GM21526 (cell line): Measurements from ENCODE around the gene HDAC11.

Source experiments
- ATAC-seq: cut with Tn5 transposase; IDR thresholded peaks from one replicate; pipeline ENCODE4 v1.9.1; 2021; ENCODE audit warnings: moderate library complexity; ENCODE audit not compliant: unreplicated experiment, low FRiP score

Gene HDAC11

DNA sequence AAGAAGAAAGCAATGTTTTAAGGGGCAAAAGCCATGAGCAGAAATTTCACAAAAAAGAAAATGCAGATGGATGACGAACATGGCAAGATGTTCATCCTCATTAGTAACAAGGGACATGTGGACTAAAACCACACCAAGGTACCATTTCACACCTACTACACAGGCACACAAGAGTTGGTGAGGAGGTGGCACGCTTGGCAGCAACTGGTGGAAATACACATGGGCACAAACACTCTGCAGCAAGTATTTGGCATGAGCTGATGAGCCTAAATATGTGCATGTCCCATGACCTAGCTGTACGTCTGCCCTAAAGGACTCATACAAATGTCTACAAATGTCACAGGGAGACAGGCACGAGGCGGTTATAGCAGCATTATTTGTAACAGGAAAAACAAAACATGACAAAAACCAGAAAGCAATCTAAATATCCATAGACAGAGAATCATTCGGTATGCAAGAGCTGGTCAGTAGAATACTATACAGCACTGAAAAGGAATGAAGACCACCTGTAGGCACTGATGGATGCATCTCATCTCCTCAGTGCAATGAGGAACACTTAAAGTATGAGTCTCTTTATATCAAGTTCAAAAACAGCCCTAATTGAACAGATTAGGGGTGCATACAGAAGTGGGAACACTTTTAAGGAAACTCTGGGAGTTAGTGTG lies 57.3 kb downstream of the HDAC11 start:
- no peak for ATAC-seq

DNA sequence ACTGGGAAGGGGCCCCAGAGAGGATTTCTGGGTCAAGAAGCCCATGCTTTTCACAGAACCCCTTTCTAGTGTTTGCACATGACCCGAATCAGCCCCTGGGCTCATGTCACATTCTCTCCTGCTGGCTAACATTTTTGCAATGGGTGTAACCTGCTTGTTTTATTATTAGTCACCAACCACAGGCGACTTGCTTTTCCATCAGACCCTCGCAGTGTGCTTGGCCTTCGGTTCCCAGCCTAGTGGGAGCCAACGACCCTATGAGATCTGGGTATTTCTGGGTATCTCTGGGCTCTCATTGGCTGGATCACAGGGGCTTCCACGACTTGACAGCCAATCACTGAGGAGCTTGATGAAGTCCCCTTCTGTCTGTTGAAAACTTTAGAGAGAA lies 57.8 kb downstream of the HDAC11 start:
- ATAC-seq, result no peak

DNA sequence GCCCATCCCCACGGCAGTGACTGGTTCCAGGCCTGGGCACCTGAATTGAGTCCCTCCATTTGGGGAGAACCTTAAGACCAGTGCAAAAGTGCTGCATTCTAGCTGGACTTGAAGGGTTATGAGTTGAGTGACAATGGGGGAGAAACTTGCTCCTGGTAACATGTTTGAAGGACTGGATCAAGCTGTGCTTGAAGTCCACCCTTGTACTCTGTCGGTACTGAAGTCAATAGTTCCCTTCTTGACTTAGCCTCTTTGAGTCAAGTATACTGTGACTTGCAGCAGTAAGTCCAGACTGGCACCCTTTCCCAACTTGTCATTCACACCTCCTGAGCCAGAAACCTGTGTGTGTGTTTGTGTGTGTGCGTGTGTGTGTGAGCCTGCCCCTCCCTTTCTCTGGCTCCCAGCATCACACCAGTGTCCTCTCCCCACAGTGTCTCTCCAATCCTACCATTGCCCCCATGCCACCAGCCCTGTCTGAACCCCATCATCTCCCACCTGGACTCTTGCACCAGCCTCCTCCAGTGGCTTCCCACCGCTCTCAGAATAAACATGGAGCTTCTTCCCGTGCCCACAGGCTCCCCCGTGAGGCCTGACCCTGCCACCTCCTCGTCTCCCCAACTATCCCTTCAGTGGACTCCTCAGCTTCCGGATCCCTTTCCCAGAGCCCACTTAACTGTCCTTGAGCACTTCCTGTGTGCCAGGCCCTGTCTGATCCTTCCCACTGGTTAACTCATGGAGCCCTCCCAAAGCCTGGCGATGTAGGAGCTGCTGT lies 58.6 kb downstream of the HDAC11 start:
- ATAC-seq, result no peak

DNA sequence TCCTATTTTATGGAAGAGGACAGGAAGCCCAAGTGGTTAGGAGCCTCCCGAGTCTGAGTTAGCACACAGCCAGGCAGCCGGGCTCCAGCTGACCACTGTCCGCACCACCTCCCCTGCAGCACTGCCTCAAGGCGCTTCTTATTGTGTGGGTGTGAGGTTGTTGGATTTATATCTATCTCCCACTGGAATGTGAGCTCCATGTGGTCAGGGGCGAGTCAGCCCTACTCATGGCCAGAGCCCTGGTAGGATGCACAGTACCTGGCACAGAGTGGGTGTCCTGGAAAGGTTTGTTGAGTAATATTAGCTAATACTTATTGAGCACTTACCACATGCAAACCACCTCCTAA lies 59.2 kb downstream of the HDAC11 start:
- ATAC-seq, result no peak

DNA sequence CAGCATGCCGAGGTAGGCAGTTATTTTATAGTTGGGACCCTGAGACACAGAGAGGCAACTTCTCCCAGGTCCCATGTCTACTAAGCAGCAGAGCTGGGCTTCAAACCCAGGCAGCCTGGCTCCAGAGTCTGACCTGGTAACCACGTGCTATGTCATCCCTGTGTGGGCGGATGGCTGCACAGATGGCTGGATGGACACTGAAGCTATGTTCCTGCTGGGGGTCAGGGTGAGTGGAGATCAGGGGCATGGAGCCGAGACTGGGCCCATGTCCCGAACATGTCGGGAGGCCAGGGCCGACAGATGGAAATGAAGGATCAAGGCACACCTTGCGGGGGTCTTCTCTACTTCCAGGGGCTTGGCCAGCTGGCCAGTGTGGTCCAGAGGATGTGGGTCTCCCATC lies 59.6 kb downstream of the HDAC11 start:
- no peak for ATAC-seq

DNA sequence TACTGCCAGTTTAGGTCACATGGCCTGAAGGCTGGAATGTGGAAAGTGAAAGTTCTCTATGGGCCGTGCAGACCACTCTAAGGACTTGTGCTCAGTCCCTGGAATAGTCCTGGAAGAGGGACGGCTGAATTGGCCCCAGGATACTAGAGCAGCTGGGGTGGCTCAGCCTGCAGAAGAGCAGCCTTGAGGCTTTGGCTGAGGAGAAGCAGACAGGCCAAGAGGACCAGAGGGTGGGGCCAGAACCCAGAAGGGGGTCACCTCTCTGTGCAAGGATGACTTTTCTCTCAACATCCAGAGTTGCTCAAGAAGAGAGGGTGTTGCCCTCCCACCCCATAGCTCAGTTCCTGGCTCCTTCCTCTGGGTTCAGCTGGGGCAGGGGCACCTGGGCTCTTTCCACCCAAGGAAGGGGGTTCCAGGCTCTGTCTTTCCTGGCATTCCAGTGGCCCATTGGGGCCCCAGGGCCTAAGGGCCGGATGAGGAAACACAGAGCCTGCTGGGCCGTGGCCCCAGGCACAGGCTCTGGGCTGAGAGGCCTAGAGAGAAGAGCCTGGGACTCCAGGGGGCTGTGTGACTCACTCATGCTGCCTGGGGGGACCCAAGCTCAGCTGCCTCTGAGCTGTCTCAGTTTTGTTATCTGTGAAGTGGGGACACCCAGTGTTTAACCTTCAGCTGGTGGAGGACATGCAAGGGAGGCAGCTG lies 60.3 kb downstream of the HDAC11 start:
- ATAC-seq, result no peak

DNA sequence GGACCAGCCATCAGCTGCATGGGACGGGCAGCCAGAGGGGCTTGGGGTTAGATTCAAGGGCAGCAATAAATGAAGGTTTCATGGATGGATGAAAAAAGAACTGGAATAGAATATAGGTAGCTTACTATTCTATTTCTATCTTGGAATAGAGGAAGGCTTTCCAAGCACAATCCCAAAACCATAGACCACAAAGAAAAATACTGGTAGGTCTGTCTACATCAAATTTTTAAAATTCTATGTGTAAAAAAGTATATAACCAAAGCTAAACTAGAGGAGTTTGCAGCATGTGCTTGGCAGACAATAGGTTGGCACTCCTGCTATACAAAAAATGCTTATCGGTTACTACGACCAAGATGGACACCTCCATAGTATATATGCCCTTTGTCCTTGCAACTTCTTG lies 61.6 kb downstream of the HDAC11 start:
- no peak for ATAC-seq

DNA sequence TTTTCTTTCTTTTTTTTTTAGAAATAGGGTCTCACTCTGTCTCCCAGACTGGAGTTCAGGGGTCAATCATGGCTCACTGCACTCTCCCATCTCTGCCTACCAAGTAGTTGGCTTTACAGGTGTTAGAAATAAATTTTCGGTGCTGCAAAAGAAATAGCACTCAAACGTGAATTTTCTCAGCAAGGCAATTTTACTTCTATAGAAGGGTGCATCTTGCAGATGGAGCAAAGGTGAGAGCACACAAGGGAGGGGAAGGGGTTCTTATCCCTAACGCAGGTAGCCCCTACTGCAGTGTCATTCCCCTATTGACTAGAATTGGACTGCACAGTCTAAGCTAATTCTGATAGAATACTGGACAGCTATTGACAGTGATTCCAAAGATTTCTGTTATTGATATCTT lies 62.0 kb downstream of the HDAC11 start:
- ATAC-seq, result no peak

DNA sequence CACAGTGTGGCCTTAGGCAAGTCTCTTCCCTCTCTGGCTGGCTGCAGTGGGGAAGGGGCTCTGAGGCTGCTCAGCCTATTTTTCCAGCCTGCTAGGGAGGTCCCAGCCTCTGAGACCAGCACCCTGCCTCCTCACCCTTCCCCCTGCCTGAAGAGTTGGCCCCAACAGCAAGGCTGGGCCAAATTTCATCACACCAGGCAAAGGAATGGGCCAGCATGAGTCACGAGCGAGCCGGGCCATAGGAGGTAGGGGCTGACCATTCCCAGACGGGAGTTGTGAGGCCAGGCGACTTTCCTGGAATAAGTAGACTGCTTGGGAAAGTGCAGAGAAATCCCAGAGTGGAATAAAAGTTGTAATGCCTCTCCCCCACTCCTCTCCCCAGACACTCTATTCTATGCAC lies 63.1 kb downstream of the HDAC11 start:
- ATAC-seq, result no peak

DNA sequence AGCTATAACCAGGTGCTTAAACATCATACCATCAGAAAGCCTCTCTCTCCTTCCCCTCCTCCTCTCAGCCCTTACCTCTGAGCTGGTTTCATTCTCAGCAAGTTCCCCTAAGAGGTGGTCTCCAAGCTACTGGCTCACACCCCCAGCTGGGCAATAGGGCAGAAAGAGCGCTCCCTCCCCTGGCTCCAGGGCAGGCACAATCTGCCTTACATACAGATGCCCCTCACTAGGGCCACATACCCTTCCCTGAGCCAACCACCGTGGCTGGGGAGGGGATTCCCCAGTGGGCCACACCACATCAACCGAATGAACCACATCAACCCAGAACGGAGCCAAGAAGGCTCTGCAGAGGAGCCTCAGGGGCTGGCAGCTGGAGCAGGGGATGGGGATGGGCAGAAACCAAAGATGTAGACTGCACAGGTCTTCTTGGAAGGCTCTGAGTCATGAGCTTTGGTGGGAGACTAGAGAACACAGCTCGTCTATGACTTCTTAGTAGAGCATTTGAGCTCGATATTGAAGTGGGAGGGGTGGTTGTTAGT lies 64.3 kb downstream of the HDAC11 start:
- ATAC-seq, result no peak

DNA sequence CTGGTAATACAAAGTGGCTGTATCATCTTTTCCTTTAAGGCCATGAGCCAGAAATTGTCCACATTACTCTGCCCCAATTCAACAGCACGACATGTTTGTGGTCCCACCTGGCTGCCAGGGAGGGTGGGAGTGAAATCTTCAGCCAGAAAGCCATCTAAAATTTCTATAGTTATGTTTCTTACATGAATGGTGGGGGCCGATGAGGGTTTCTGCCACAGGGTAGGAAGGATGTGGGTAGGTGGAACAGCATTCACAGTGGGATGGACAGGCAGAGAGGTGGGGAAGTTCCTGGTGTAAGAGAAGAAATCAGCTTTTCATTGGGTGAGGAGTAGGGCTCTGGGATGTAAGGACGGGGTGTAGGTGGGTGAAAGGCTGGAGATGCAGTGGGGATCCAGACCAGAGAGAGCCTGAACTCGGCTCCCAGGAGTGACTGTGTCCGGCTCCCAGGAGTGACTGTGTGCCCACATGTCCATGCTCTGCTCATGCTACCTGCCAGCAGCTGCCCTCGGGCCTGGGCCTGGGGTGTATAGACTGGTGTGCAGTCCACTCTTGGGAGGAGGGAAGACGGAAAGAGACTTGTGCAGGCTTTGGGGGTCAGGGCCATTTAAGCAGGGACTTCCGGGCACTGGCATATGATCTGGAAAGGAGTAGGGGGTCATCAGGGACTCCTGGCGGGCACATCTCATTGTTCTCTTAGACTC lies 65.0 kb downstream of the HDAC11 start:
- no peak for ATAC-seq

DNA sequence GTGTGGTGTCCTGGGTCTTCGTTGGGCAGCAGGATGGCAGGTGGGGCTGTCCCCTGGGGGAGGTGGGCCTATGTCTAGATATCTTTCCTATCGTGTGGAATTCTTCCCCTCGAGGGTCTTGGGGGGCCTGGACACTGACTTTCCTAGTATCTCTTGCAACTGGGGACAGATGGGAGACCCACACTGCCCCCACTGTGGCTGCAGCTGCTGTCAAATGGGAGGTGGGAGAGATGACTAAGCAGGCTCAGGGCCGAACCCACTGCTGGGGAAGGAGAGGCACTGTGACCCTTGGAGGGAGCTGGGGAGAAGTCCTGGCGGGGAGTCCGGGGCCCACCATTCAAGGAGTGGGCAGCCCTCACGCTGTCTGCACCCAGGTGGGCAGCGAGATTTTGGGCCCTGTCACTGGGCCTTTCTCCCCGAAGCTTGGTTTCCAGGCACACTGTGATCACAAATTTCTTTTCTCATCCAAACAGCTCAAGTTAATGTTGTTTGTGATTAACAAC lies 65.9 kb downstream of the HDAC11 start:
- ATAC-seq, result no peak

DNA sequence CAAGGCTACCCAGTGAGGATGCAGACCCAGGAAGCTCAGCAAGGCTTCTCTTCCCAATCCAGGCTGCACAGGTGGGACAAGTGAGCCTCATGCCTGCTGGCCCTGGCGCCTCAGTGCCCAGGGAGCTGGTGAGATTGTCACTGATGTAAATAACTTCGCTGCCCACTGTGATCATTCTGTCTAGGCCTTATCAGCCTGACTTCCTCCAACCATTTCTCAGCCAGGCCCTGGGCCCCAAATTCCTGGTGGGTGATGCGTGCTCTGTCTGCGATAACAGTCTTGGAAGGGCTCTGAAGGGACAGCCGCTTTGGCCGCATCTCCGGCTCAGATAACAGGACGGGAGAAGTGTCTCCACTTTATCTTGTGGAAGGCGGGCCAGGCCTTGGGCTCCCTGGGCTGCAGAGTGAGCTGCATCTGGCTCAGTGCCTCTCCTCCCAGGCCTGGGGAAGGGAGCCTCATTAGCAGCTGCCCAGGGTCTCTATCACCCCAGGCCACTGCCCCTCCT lies 66.6 kb downstream of the HDAC11 start:
- no peak for ATAC-seq

DNA sequence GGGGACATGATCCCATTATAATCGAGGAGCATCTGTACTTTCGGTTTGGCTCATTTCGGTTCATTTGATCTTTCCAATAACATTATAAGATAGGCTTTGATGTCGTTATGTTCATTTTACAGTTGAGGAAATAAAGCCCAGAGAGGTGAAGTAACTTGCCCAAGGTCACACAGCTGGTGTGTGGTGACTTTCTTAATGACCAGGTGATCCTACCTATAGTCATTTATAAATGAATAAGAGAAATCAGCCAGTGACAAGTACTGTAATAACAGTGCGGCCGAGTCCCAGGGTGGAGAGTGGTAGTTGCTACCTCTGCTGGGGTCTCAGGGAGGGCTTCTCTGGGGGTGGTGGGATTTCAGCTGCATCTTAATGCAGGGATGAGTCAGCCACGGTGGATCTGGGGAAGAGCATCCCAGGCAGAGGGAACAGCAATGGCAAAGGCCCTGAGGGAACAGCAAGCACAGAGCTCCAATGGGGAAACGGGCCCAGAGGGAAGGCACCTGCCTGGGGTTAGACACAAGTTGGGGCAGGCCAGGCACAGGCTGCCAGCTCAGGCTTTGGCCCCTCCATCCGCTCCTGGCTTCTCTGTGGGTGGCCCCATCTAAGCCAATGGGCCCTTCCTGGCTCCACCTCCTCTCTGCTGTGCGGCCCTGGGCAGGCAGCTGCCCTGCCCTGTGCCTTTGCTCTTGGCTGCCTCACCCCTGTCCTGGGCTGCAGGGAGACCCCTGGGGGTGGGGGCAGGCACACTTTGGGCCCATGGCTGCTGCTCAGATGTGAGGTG lies 67.7 kb downstream of the HDAC11 start:
- ATAC-seq, result no peak

DNA sequence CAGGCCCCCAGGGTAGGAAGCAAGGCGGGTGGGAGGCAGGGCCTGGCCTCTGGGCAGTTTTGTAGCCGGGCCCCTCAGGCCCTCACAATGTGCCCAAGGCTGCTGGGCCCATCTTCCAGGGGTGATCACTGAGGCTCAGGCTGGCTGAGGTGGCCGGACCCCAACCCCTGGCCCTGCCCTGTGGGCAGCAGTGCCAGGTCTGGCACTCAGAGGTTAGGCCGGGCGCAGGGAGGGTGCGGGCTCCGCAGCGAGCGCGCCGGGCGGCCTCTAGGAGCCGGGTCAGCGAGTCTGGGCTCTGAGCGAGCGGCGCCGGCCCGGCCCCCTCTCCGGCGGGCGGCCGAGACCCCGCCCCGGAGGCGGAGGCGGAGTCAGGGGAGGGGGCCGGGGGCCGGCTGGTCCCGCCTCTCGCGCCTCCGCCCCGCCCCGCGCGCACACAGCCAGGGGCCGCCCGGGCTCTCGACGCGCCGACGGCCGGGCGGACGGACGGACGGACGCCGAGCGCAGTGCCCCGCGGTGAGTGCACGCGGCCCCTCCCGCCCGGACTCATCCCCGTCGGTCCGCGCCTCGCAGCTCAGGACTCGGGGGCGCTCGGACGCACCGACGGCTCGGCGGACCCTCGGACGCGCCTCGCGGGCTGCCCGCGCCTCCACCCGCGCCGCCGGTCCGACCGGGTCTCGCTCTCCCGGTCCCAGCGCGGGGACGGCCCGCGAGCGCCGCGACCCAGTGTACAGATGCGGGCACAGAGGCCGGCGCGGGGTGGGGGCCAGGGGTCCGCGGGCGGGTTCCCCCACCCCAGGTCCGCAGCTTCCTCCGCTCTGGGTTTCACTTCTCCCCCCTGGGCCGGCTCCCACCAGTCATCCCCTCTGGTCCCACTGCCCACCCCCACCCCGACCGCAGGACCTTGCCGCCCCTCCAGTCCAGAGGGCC lies 68.9 kb downstream of the HDAC11 start, which contains the start of gene FBLN2:
Gene FBLN2, plus strand, starts transcription at position 430 of the 927 bp plus-strand sequence. CDS start 21,231 bp downstream, outside the sequence.
- no peak for ATAC-seq

DNA sequence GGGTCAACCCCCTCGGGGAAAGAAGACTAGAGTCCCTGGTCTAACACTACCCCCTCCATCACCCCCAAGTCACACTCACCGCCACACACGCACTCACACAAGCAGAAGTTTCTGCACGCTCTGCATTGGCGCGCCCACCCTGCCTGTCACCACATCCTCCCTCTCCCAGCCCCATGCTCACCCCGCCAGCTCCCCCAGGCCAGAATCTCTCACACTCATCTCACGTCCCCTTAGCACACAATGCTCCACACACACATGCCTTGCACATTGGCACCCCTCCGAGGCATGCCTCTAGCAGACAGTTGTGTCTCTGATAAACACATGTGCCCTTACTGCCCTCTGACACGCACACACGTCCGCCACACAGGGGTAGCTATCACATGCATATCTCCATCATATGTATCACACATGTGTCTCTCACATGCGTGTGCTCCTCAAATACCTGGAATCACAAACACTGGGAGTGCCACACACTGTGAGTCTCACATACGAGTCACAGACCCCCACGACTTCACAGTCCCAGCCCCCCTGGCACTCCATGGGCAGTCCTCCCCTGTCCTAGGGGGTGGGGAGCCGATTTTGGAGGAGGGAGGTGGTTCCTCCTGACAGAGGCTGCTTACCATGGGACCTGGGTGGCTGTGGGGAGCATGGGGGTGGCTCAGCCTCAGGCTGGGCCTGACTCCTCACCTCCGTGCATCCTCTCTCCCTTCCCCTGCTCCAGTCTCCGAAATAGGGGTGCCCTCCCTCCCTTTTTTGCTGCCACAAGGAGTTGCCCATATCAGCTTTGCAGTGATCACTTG lies 69.7 kb downstream of the HDAC11 start:
- no peak for ATAC-seq

DNA sequence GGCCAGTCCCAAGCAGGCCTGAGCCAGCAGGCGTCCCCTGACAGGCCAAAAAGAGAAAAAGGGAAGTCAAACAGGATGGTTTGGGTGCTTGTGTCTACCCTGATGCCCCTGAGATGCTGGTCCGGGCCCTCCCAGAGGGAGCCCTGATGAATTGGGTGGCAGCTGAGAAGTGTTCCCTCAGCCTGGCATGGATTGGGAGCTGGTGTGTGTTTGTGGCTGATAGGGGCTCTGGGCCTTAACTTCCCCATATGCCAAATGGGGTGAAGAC lies 70.3 kb downstream of the HDAC11 start:
- ATAC-seq, result no peak

DNA sequence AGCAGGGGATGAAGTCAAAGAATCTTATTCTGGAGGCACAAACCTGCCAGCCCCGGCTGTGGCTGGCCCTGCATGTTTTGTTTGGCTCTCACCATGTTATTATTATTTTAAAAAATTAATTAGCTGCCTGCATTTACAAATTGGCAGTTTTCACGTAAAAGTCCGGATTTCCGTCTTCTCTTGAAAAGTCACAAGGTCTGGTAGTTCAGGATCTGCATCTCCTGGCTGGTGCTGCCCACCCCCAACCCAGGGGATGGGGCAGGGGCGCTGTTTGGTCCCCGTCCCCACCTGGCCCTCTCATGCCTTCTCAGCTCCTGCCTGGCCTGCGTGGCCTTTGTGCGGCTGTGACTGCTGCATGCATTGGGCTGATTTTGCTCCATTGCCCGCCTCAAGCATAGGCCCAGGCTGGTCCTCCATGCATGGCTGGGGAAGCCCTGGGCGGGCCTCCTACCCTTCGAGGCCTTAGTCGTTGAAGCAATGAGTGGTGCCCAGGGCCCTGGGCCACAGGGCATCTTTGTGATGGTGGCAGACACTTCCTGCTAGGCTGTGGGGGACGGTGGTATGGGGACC lies 70.8 kb downstream of the HDAC11 start:
- no peak for ATAC-seq
